NCI-H2227 (cell line): ENCODE results near the gene HSPA12A.

Source experiments
- DNase-seq: peaks from one replicate; lab custom pipeline; 2025; ENCODE audit not compliant: unreplicated experiment; lab: John Stamatoyannopoulos, UW

HSPA12A gene

DNA sequence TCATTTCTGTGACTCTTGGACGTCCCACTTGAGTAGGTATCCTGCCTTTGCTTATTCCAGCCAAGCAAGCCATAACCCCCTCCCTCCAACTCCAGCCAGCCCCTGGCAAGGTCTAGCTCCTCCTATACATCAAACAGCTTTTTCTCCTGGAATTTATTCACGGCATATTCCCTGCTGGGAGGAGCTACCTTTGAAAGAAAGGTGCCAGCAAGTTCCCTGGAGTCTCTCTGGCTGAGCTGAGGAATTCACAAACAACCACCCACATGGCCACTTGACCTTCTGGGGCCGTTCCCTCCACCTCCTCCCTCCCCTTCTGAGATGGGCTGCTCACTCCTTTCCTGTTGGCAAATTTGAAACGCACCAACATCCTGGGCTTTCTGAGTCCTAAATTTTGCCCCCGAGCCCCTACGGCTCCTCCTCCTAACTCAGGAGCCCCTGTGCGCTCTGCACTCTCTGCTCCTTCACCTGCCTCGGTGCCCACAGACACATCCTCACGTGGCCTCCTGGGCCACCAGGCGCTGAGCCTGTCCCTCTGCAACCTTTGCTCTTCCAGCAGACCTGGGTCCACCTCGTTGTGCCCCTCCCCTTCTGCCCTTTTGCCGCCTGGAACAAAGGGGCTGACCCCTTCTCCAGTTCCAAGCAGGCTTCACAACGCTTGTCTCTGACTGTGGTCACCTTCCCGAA lies 48.0 kb downstream of the HSPA12A start:
- DNase-seq = no peak

DNA sequence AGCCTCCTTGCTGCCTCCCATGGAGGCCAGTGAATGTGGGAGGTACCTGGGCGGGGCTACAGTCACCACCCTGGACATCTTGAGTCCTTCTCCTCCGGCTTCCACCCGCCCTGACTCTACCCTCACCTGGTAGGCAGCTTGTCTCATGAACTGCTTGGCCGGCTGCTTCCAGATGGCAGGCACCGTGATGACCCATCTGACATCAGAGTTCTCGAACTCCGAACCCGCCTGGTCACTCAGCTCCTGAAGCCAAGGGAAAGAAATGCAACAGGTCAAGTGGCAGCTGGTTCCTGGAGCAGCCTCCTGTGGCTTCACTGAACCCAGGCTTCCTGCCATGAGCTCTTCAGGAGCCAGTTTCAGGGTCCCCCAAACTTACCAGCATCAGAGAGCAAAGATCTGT lies 50.1 kb downstream of the HSPA12A start:
- DNase-seq = no peak

- no peak for DNase-seq
Observed at GRCh38 chr10:116691635-116692034, 50.7 kb downstream of the HSPA12A start.

- DNase-seq = no peak
Observed at GRCh38 chr10:116690356-116691322, 51.7 kb downstream of the HSPA12A start.

GRCh38 chr10:116689744-116690143 lies 52.6 kb downstream of the HSPA12A start:
- no peak for DNase-seq

DNA sequence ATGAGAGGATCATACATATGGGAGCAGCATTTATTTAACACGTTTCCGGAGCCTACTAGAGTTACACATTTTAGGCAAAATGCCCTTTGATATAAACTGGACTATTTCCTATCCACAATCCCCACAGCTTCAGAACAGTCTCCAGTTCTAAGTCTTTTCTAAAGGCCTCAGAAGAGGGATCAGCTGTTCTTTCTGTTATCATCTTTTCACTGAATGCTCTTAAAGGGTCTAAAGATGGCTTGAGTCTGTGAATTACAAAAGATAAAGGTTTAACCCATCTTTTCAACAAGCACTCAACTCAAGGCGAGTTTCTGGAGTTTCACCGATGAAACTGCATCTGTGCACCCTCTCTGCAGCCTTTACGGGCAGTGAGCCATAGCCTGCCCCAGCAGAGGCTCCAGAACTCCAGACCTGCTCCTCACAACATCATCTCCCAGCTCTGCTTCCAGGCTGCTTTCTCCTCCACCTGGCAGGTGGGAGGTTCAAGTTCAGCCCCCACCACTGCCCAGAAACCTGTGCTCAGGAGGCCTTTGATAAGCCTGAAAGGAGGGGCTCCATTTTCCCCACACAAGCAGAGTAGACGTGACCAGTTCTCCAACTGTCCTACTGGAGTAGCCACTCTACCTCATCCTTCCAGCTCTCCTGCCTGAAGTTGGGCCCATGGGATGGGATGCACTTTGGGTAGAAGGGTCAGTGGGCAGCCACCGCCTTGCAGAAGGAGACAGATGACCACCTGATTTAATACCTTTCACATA lies 53.4 kb downstream of the HSPA12A start:
- no peak for DNase-seq

DNA sequence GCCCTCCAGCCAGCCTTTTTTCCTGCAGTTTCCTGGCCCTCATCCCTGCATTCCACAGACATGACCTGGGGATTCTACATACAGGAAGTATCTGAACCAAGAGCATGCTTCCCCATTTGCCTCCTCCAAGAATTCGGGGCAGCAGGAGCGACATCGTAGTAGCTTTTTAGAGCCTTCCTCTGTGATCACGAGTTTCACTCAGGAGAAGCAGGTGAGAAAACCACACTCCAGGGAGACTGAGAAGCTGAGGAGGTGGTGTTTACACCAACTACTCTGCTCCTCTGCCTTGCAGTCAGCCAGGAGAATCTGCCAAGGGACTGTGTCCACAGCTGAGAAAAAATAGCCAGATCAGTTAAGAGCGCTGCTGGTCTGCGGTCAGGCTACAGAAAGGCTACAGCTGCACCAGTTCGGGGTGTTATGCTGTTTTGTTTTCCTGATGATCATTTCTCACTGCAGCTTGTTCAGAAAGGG lies 54.1 kb downstream of the HSPA12A start:
- DNase-seq = no peak

GRCh38 chr10:116687633-116688032 lies 54.7 kb downstream of the HSPA12A start:
- DNase-seq = no peak

DNA sequence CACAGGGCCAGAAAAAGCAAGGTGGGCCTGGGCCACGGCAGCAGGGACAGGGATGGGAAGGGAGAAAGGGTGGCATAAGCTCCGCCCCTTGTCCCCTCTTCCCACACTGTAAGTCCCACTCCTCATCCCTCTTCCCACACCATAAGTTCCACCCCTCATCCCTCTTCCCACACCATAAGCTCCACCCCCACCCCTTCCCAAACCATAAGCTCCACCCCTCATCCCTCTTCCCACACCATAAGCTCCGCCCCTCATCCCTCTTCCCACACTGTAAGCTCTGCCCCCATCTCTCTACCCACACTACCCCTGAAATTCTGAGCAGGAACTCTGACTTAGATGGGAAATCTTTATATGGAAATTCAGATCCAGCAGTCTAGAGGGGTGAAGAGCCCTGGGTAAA lies 55.7 kb downstream of the HSPA12A start:
- DNase-seq = no peak

DNA sequence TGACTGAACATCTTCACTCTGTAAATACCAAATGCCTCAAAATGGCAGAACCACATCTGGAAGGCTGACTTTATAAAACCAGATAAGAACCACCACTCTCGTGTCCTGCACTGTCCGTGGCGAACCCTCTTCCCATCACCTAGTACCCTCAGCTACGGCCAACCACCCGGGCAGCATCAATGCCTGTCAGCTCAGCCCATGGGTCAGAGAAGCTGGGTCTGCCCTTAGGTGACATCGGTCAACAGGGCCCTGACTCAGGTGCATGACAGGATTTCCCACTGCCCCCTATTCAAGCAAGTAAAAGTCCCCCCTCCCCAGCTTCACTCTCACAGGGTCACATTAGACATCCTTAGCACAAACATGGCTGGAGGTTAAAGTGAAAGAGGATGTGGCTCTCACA lies 56.6 kb downstream of the HSPA12A start:
- no peak for DNase-seq

- no peak for DNase-seq
Observed at GRCh38 chr10:116684781-116685180, 57.6 kb downstream of the HSPA12A start.

DNA sequence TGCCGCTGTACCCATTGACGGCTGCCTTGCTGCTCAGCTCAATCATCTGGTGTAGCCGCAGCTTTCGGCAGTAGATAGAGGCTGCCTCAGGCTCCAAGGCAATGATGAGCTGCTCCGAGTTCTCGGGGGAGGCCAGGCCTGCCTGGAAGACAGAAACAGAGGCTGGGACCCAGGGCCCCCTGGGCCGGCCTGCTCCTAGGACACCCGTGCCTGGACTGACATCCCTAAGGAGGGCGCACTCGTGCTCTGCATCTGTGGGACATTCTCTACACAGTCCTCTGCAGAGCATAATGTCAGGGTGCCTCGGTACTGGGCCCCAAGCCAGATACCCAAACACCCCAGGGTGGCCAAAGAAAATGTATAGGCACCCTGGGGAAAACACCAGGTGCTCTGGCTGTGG lies 58.5 kb downstream of the HSPA12A start:
- DNase-seq = no peak

DNA sequence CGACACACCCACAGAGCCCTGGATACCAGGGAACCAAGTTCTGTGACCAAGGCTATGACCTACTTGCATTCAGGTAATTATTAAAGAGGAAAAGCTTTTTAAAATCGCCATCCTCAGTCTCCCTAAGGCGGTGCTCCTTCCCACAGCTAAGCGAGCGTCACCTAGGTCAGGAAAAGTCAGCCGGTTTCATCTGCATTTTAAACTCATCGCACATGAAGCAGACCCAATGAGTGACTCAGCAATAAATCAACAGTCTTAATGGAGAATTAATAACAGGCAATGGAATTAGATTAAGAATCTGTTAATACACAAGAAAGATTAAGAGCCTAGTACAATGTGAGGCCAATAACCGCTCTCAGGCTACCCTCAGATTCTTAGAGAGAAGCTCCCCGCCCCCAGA lies 59.2 kb downstream of the HSPA12A start:
- DNase-seq = no peak

DNA sequence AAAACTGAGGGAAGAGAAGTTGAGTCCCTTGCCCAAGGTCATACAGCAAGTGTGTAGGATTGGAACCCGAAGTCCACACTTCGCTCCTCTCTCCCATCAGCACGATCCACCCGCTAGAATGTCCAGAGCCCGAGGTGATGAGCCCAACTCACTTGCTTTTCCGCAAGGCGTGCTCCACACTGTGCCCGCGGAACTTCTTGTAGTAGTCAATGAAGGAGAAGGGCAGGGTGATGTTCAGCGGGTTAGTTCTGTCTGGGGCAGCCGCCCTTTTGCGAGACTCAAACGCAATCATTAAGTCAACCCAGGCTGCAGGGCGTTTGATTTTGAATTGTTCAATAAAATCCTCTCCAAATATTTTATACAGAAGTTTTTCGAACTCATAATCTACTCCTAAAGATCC lies 63.0 kb downstream of the HSPA12A start:
- no peak for DNase-seq

- DNase-seq = no peak
Observed at GRCh38 chr10:116676633-116677032, 65.7 kb downstream of the HSPA12A start.

DNA sequence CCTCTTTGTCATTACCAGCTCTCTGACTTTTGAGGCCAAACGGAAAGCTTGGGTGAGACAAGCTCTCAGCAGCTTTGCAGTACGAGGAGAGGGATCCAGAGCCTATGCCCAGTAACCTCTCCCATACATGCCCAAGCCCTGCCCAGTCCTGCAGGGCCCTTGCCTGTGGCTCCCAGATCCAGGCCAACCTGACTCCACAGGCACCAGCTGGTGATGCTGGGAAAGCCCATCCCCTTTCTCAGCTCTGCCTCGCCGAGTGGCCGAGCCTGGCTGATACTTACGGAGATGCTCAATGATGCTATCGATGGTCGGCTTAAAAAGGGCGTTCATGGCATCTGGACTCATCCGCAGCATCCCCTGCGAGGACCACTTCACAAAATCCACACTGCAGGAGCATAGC lies 66.2 kb downstream of the HSPA12A start:
- DNase-seq = no peak

DNA sequence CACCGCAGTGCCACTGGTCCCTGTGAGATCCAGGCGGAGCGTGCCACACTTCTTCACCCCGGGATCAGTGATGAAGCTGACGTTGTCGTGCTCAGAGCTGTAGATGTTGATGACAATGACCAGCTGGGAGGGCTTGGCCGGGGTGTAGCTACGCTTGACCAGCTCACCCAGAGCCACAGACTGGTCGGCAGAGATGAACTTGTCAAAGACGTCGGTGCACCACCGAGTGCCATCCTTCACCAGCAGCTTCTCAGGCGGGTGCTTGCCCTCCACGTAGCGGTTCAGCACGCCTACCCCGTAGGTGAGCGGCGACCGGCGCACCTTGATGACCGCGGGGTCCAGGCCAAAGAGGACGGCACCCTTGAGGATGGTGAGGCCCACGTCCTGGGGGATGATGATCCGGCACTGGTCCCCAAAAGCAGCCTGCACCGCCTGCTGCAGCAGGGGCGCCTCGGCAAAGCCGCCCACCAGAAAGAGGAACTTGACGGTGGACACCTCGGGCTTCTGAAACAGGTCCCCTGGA lies 67.4 kb downstream of the HSPA12A start:
- DNase-seq = no peak

DNA sequence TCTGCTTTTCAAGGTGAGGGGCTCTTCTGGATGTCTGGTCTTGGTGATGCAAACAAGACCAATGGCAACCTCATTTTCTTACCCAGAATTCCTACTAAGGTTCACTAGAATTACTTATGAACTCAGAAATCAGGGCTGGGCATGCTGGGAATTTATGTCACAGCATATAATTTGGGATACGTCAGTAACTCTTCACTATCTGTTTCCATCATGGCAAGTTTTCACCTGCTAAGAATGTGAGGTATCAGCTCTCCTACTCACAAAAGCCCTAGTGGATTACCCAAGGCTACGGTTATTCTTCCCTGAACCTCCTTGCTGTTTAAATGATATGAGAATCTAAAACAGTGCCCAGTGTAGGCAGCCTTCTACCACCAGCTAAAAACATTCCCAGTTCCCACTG lies 68.5 kb downstream of the HSPA12A start:
- no peak for DNase-seq

DNA sequence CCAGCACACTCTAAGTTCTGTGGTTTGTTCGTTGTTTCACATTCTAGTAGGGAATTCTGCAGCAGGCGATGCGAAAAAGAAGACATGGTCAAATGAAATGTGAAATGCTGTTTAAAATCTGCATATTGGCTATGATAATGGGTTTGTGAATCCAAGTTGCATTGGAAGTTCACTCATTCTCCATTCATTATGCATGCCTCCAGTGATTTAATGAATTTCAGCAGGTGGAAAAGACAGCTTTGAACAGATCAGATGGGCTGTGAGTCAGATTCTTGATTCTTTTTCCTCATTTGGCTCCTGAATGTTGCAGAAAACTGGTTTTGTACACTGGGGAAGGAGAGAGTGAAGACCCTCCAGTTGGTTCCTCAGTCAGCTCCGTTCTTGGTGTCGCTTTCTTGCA lies 69.5 kb downstream of the HSPA12A start:
- no peak for DNase-seq

DNA sequence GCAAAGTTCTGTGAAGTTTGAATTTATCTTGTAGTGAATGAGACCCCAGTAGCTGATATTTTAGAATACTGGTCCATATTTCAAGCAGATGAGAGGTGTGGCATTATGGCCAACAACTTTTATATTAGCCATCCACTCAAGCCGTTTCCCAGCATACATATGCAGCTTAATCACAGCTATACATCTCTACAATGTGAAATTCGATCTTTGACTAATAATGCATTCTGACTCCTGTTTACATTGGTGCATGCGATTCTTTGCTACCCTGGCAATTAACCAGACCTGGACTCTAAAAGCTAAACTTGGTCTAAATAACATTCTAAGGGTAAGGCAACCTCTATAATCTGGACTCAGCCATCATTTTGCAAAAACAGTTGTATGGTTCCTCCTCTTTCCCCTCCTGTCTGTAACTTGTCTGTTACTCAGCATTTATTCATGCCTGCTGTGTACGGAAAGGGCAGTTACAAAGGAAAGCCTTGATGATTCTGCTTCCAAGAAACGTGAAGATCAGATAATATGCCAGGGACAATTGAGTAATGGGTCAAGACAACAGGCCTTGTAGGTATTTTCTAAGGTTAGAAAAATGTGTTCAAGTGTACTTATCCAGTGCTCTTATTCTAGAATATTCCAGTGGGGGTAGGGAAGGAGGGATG lies 71.0 kb downstream of the HSPA12A start:
- DNase-seq = no peak

DNA sequence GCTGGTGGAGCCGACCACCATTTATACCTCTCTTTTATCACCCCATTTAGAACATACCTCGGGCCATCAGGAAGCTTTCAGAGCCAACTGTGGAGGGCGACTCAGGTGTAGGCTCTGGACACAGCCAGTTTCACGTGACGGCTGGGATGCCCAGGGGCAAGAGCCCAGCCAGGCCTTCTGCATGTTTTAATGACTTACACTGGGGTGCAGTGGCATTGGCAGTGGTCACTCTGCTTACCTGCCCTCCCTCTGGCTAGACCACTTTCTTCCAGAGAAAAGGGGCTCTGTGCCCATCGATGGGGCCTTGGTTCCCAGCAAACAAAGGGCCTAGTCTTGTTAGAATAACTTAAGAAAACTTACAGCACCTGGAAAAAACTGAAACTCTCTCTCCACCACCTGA lies 71.7 kb downstream of the HSPA12A start:
- DNase-seq = no peak
